Measurements from ENCODE around the gene TXNDC8.
"Not testable (repeated sequence)": the region's sequence is repeated elsewhere in the genome, so short reads cannot be mapped to it uniquely, and the experiment has no call there.

Gene TXNDC8

DNA sequence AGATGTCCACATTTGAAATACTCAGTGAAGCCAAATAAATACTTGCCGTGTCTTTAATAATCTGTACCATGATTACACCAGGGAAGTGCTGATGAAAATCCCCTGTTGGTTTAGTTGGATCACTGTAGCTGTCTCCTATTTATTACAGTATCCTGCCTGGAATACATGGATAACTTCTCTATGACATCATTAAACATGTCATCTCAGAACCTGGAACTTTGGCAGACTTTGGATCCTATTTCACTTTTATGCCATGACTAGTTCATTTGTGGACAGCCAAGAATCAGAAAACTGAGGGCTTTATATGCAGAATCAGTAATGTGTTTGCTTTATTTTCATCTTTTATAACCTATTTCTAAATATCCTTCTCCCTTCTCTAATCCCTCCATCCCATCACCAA is at the start of gene TXNDC8:
TXNDC8 (minus strand) TSS at position 137 of the 400 bp plus-strand sequence.
- in situ Hi-C loops (cut with MboI; ENCODE audit: low pct_unique_long_range_greater_than_20kb, low sequenced_read_pairs) = no loop called here

DNA sequence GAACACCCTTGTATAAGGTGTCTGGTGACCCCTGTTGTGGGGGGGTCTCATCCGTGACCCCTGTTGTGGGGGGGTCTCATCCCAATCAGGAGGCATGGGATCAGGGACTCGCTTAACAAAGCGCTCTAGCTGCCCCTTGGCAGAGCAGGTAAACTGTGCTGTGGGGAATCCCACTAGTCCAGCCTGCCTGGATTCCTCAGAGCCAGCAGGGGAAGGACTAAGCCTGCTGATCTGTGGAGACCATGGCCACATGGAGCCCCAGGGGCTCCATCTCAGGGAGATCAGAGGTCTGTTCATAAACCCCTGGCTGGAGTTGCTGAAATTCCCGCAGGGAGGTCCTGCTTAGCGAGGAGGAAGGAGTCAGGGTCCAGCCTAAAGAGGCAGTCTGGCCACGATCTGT is 45.8 kb upstream of the TXNDC8 start:
- in situ Hi-C loops (cut with MboI; ENCODE audit: low pct_unique_long_range_greater_than_20kb, low sequenced_read_pairs) = no loop called here

More for the DNA sequence above, at the start of gene TXNDC8:
- no peak for DNase-seq

GRCh38 chr9:110382731-110383130 is 45.1 kb upstream of the TXNDC8 start:
- in situ Hi-C loops (cut with MboI; ENCODE audit: low pct_unique_long_range_greater_than_20kb, low sequenced_read_pairs) = no loop called here
- no peak for DNase-seq

More for the DNA sequence above, 45.8 kb upstream of the TXNDC8 start:
- DNase-seq = no peak

- DNase-seq = no peak
- in situ Hi-C loops (cut with MboI; ENCODE audit: low pct_unique_long_range_greater_than_20kb, low sequenced_read_pairs) = no loop called here
These were observed 33.8 kb upstream of the TXNDC8 start for GRCh38 chr9:110371411-110372007.

GRCh38 chr9:110370315-110370714 is 32.7 kb upstream of the TXNDC8 start:
- DNase-seq = no peak
- in situ Hi-C loops (cut with MboI; ENCODE audit: low pct_unique_long_range_greater_than_20kb, low sequenced_read_pairs) = no loop called here

GRCh38 chr9:110364451-110364850 is 26.8 kb upstream of the TXNDC8 start:
- DNase-seq = no peak
- in situ Hi-C loops (cut with MboI; ENCODE audit: low pct_unique_long_range_greater_than_20kb, low sequenced_read_pairs) = no loop called here

GRCh38 chr9:110358992-110359391 is 21.3 kb upstream of the TXNDC8 start:
- in situ Hi-C loops (cut with MboI; ENCODE audit: low pct_unique_long_range_greater_than_20kb, low sequenced_read_pairs); DNase-seq: not testable (repeated sequence)

- in situ Hi-C loops (cut with MboI; ENCODE audit: low pct_unique_long_range_greater_than_20kb, low sequenced_read_pairs) = no loop called here
- no peak for DNase-seq
These were observed 19.8 kb upstream of the TXNDC8 start for GRCh38 chr9:110357505-110357904.

- no peak for DNase-seq
- in situ Hi-C loops (cut with MboI; ENCODE audit: low pct_unique_long_range_greater_than_20kb, low sequenced_read_pairs) = no loop called here
These were observed 19.2 kb upstream of the TXNDC8 start for GRCh38 chr9:110356639-110357395.

DNA sequence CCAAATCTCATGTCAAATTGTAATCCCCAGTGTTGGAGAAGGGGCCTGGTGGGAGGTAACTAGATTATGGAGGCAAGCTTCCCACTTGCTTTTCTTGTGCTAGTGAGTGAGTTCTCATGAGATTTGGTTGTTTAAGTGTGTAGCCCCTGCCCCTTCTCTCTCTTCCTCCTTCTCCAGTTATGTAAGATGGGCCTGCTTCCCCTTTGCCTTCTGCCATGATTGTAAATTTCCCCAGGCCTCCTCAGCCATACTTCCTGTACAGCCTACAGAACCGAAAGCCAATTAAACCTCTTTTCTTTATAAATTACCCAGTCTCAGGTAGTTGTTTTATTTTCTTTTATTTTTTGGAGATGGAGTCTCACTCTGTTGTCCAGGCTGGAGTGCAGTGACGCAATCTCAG is 18.2 kb upstream of the TXNDC8 start:
- in situ Hi-C loops (cut with MboI; ENCODE audit: low pct_unique_long_range_greater_than_20kb, low sequenced_read_pairs) = no loop called here
- DNase-seq = no peak

DNA sequence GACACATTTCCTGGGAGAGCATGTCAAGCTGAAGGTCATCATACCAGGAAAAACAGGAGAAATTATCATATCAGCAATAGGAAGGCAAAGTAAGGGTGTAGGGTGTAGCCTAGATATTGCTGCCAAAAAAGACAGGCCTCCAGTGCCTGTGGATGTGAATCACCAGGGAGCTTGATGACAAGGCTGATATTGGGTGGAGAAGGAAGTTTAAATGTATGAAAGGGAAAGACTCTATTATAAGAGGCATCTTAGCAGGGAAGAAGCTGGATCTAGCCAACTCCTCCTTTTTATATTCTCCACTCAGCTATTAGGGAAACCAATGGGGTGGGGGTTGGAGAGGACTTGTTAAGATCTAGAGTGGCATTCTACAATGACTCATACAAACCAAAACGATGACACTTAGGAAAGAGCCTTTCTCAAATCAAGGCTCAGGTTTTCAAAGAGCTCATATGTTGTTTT is 13.4 kb upstream of the TXNDC8 start:
- DNase-seq = no peak
- in situ Hi-C loops (cut with MboI; ENCODE audit: low pct_unique_long_range_greater_than_20kb, low sequenced_read_pairs) = no loop called here

DNA sequence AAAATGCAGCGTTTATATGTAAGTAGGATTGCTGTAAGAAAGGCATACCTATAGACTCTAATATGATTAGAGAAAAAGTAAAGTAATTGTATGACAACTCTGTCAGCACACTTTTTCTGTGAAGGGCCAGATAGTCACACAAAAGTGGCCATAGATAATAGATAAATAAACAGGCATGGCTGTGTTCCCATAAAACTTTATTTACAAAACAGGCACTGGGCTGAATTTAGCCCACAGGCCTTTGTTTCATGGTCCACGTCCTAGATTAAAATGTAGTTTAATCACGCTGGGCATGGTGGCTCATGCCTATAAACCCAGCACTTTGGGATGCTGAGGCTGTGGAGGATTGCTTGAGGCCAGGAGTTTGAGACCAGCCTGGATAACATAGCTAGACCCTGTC is 8.7 kb upstream of the TXNDC8 start:
- no peak for DNase-seq
- in situ Hi-C loops (cut with MboI; ENCODE audit: low pct_unique_long_range_greater_than_20kb, low sequenced_read_pairs) = no loop called here

- in situ Hi-C loops (cut with MboI; ENCODE audit: low pct_unique_long_range_greater_than_20kb, low sequenced_read_pairs) = no loop called here
- no peak for DNase-seq
These were observed 7.2 kb upstream of the TXNDC8 start for GRCh38 chr9:110344821-110345220.

- in situ Hi-C loops (cut with MboI; ENCODE audit: low pct_unique_long_range_greater_than_20kb, low sequenced_read_pairs) = no loop called here
- no peak for DNase-seq
These were observed 5.9 kb upstream of the TXNDC8 start for GRCh38 chr9:110343551-110343950.

DNA sequence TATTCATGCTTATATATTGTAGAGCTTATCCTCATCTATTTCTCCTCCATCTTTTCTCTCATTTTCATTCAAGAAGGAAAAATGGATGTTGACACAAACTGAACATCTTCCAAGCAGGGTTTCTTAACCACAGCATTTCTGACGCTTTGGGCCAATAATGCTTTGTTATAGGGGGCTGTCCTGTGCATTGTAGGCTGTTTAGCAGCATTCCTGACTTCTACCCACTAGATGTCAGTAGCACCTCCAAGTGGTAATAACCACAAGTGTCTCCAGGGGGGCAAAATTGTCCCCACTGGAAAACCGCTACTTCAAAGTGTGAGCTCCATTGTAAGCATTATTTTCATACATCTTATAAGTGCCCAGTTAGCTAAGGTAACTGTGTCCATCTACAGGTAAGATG is 2.6 kb upstream of the TXNDC8 start:
- in situ Hi-C loops (cut with MboI; ENCODE audit: low pct_unique_long_range_greater_than_20kb, low sequenced_read_pairs) = no loop called here
- peak; percentile 12 for DNase-seq

GRCh38 chr9:110338143-110338542 is 480 bp upstream of the TXNDC8 start:
- in situ Hi-C loops (cut with MboI; ENCODE audit: low pct_unique_long_range_greater_than_20kb, low sequenced_read_pairs) = no loop called here
- DNase-seq = no peak

GRCh38 chr9:110336363-110336762 is 1.3 kb downstream of the TXNDC8 start:
- DNase-seq = no peak
- in situ Hi-C loops (cut with MboI; ENCODE audit: low pct_unique_long_range_greater_than_20kb, low sequenced_read_pairs) = no loop called here

GRCh38 chr9:110334871-110335270 is 2.8 kb downstream of the TXNDC8 start:
- in situ Hi-C loops (cut with MboI; ENCODE audit: low pct_unique_long_range_greater_than_20kb, low sequenced_read_pairs) = no loop called here
- no peak for DNase-seq

DNA sequence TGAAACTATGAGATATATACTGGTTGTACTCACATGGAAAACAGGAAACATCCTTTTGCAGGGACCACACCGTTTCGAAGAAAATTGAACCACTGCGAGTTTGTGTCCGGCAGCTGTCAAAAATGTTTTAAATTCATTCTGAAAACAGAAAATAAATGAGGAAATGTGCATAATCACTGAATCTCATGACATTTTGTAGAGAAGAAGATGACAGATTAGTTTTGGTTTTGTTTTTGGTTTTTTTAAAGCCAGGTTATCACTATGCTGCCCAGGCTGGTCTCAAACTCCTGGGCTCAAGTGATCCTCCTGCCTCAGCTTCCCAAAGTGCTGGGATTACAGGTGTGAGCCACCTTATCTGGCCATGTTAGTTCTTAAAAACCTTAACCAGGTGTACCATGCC is 3.5 kb downstream of the TXNDC8 start:
- no peak for DNase-seq
- in situ Hi-C loops (cut with MboI; ENCODE audit: low pct_unique_long_range_greater_than_20kb, low sequenced_read_pairs) = no loop called here

GRCh38 chr9:110332766-110333165 is 4.9 kb downstream of the TXNDC8 start:
- in situ Hi-C loops (cut with MboI; ENCODE audit: low pct_unique_long_range_greater_than_20kb, low sequenced_read_pairs) = no loop called here
- DNase-seq = no peak
